Mesenchymal stem cell (in vitro differentiated cells and primary cell): Measurements from ENCODE around the gene FGF14.
A peak's percentile ranks its signal among the peaks of the same experiment; 100 is the strongest.

Source experiments
- DNase-seq: peaks from one replicate; pipeline ENCODE4 v3.0.0-alpha.2; 2013
- H2AFZ ChIP-seq: one replicate; pipeline ENCODE4 v1.6.1; 2013; ENCODE audit warnings: low read depth, mild to moderate bottlenecking, control low read depth, inconsistent platforms, low read length, moderate library complexity
- H2AK5ac ChIP-seq: 2 replicates; pipeline ENCODE4 v1.6.1; 2013; ENCODE audit warnings: low read length, moderate library complexity, mild to moderate bottlenecking, inconsistent platforms; ENCODE audit not compliant: severe bottlenecking
- H2BK120ac ChIP-seq: one replicate; pipeline ENCODE4 v1.6.1; 2013; ENCODE audit warnings: low read depth, mild to moderate bottlenecking, inconsistent platforms, low read length, moderate library complexity
- H2BK12ac ChIP-seq, 2 experiments: one replicate each; pipeline ENCODE4 v1.6.1; 2013; ENCODE audit warnings: inconsistent platforms in 2 of 2, low read length in 2 of 2, mild to moderate bottlenecking in 2 of 2, moderate library complexity in 2 of 2, control low read depth in 1 of 2
- H2BK15ac ChIP-seq: one replicate; pipeline ENCODE4 v1.6.1; 2013; ENCODE audit warnings: mild to moderate bottlenecking, low read depth, inconsistent platforms; ENCODE audit not compliant: poor library complexity, severe bottlenecking
- H2BK5ac ChIP-seq: 2 replicates; pipeline ENCODE4 v1.6.1; 2013; ENCODE audit warnings: low read depth, mild to moderate bottlenecking, low read length, control low read depth, inconsistent platforms; ENCODE audit not compliant: poor library complexity, severe bottlenecking
- H3K14ac ChIP-seq, 2 experiments: one replicate each; pipeline ENCODE4 v1.6.1; 2013; ENCODE audit warnings: inconsistent platforms in 2 of 2, low read length in 2 of 2, control low read depth in 1 of 2, mild to moderate bottlenecking in 1 of 2, moderate library complexity in 1 of 2
- H3K18ac ChIP-seq, 2 experiments: one replicate each; pipeline ENCODE4 v1.6.1; 2013; ENCODE audit warnings: inconsistent platforms in 2 of 2, low read length in 2 of 2, control low read depth in 1 of 2, low read depth in 1 of 2, mild to moderate bottlenecking in 1 of 2
- H3K23ac ChIP-seq, 2 experiments: one replicate each; pipeline ENCODE4 v1.6.1; 2013; ENCODE audit warnings: inconsistent platforms in 2 of 2, low read length in 2 of 2, mild to moderate bottlenecking in 2 of 2, moderate library complexity in 2 of 2, control low read depth in 1 of 2
- H3K27ac ChIP-seq: 2 replicates; pipeline ENCODE4 v1.5.1; 2013; ENCODE audit warnings: mild to moderate bottlenecking, moderate library complexity, low read length, control low read depth, inconsistent platforms; ENCODE audit not compliant: poor library complexity, severe bottlenecking
- H3K27me3 ChIP-seq, 2 experiments: 2 replicates each; pipeline versions ENCODE4 v1.6.1 to v1.7.0; 2013; ENCODE audit warnings: low read length in 2 of 2, mild to moderate bottlenecking in 2 of 2, moderate library complexity in 2 of 2, control low read depth in 1 of 2, inconsistent platforms in 1 of 2; ENCODE audit not compliant: control insufficient read depth in 1 of 2, insufficient read depth in 1 of 2
- H3K36me3 ChIP-seq, 2 experiments: 2 replicates each; pipeline versions ENCODE4 v1.6.1 to v1.7.0; 2013; ENCODE audit warnings: low read length in 2 of 2, control low read depth in 1 of 2, inconsistent platforms in 1 of 2, low read depth in 1 of 2, mild to moderate bottlenecking in 1 of 2; ENCODE audit not compliant: insufficient read depth in 2 of 2, control insufficient read depth in 1 of 2
- H3K4ac ChIP-seq, 2 experiments: one replicate each; pipeline ENCODE4 v1.6.1; 2013; ENCODE audit warnings: inconsistent platforms in 2 of 2, low read length in 2 of 2, mild to moderate bottlenecking in 2 of 2, moderate library complexity in 2 of 2, control low read depth in 1 of 2, low read depth in 1 of 2
- H3K4me1 ChIP-seq: 2 replicates; pipeline ENCODE4 v1.6.1; 2013; ENCODE audit warnings: low read depth, low read length, control low read depth; ENCODE audit not compliant: control insufficient read depth, insufficient read depth
- H3K4me2 ChIP-seq: 2 replicates; pipeline ENCODE4 v1.6.1; 2013; ENCODE audit warnings: low read length, mild to moderate bottlenecking, inconsistent platforms; ENCODE audit not compliant: poor library complexity, severe bottlenecking
- H3K4me3 ChIP-seq, 2 experiments: 2 replicates each; pipeline versions ENCODE4 v1.5.1 to v1.7.0; 2013; ENCODE audit warnings: low read length in 2 of 2, mild to moderate bottlenecking in 2 of 2, control low read depth in 1 of 2, low read depth in 1 of 2; ENCODE audit not compliant: insufficient read depth in 1 of 2
- H3K79me1 ChIP-seq: replicated peaks from 2 replicates; pipeline ENCODE4 v1.6.1; 2013; ENCODE audit warnings: mild to moderate bottlenecking, control low read depth, low read length, inconsistent platforms; ENCODE audit not compliant: poor library complexity, severe bottlenecking
- H3K9ac ChIP-seq: 2 replicates; pipeline ENCODE4 v1.7.0; 2013; ENCODE audit warnings: mild to moderate bottlenecking, low read length, moderate library complexity
- H3K9me3 ChIP-seq: 2 replicates; pipeline ENCODE4 v1.7.0; 2013; ENCODE audit warnings: mild to moderate bottlenecking, low read length; ENCODE audit not compliant: control insufficient read depth
- H4K8ac ChIP-seq: one replicate; pipeline ENCODE4 v1.6.1; 2013; ENCODE audit warnings: inconsistent platforms, mild to moderate bottlenecking, low read length, moderate library complexity
- H4K91ac ChIP-seq: one replicate; pipeline ENCODE4 v1.6.1; 2013; ENCODE audit warnings: mild to moderate bottlenecking, low read length, inconsistent platforms
- WGBS: methylation state at CpG from one replicate; pipeline ENCODE4 v1.1.7; 2013; ENCODE audit warnings: mixed read lengths; 5-methylcytosine and 5-hydroxymethylcytosine counted together

The FGF14 gene

DNA sequence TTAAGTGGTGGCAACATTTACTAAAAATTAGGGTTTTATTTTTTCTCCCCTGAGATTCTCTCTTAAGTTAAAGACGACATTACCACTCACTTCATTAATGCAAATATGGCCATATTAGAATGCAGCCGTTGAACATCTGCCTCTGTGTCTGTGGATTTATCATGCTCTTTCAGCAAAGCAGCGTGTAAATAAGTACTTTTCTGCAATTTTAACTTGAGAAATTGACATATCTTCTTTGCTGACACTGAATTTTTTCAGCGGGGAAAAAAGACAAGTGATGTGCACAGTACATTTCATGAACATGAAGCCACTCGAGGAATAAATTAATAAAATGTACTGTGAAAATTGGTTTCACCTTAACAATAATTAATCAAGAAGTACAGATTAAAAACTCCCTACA, 543.0 kb downstream of the FGF14 start:
- no peak overlapping the region for H3K23ac ChIP-seq
- no peak overlapping the region for H4K91ac ChIP-seq
- H3K14ac ChIP-seq: no peak overlapping the region
- H2AK5ac ChIP-seq: no peak overlapping the region
- H3K36me3 ChIP-seq: no peaks in the 10 kb centered on the region
- H3K18ac ChIP-seq: no peak overlapping the region
- no peak overlapping the region for H2BK5ac ChIP-seq
- H2AFZ ChIP-seq: no peak overlapping the region
- H3K4me1 ChIP-seq: no peaks in the 10 kb centered on the region
- H3K9me3 ChIP-seq: no peaks in the 10 kb centered on the region
- DNase-seq: no peak
- WGBS: 85% methylated on average over 4 of the region's 5 CpGs
- H2BK15ac ChIP-seq: no peak overlapping the region
- H3K4me2 ChIP-seq: no peak overlapping the region
- H2BK12ac ChIP-seq: no peak overlapping the region
- H3K27ac ChIP-seq: no peak overlapping the region
- no peak overlapping the region for H4K8ac ChIP-seq
- no peak overlapping the region for H3K4ac ChIP-seq
- H3K27me3 ChIP-seq: no peaks in the 10 kb centered on the region
- no peak overlapping the region for H2BK120ac ChIP-seq
- no peaks in the 10 kb centered on the region for H3K79me1 ChIP-seq
- H3K9ac ChIP-seq: no peak overlapping the region
- no peak overlapping the region for H3K4me3 ChIP-seq

DNA sequence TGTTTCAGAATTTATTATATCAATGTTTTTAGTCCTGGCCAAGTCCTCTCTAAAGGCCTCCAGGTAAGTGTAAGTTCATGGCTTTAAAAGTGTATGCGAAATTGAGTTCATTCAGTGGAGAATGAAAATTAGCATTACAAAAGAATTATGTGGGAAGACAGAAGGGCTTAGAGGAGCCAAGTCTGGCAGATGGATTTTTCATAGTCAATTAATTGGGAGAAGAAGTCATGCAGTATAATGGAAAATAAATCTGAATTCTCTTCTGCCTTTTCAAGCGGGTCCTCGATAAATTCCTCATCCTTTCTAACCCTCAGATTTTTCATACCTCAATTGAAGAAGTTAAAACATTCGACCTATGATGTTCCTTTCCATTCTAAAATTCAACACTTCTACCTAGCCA, 555.1 kb downstream of the FGF14 start:
- 92% methylated on average over 4 of the region's 4 CpGs for WGBS
- no peak overlapping the region for H3K14ac ChIP-seq

DNA sequence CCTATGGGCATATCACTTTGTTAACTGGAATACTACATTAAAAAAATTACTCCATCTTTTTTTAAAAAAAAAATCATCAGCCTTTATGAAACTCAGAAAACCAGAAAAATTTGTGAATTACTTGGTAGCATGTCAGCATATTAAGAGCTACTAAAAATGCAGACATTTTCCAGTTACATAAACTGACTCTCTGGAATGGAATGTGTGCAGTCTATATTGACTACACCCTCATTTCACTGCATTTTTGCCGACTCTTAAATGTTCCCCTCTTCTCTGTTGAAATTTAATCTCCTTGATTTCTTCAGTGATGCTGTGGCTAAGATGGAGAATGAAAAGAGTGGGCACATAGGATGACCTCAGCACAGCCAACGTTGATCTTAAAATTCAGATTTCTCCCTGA, 555.6 kb downstream of the FGF14 start:
- WGBS: no CpG with 5 or more reads among the region's 2 CpGs
- Histone ChIP-seq H3K4me1 (no peaks in the 10 kb centered on the region), H3K9ac (no peak overlapping the region), H2BK5ac (no peak overlapping the region), H2BK12ac (no peak overlapping the region), H3K27me3 (no peaks in the 10 kb centered on the region), H3K23ac (no peak overlapping the region), H3K18ac (no peak overlapping the region), H3K4me3 (no peak overlapping the region), H3K79me1 (no peaks in the 10 kb centered on the region), H3K4ac (no peak overlapping the region), H3K27ac (no peak overlapping the region), H2BK120ac (no peak overlapping the region), H4K8ac (no peak overlapping the region), H3K14ac (no peak overlapping the region), H4K91ac (no peak overlapping the region), H3K4me2 (no peak overlapping the region), H2BK15ac (no peak overlapping the region), H3K36me3 (no peaks in the 10 kb centered on the region), H3K9me3 (no peaks in the 10 kb centered on the region), H2AFZ (no peak overlapping the region), H2AK5ac (no peak overlapping the region)
- no peak for DNase-seq

More for the DNA sequence above, 555.1 kb downstream of the FGF14 start:
- Histone ChIP-seq H3K4me3 (no peak overlapping the region), H3K9ac (no peak overlapping the region), H3K4me1 (no peaks in the 10 kb centered on the region), H3K79me1 (no peaks in the 10 kb centered on the region), H2BK120ac (no peak overlapping the region), H3K23ac (no peak overlapping the region), H4K8ac (no peak overlapping the region), H3K4ac (no peak overlapping the region), H2BK5ac (no peak overlapping the region), H3K9me3 (no peaks in the 10 kb centered on the region), H3K36me3 (no peaks in the 10 kb centered on the region), H2AK5ac (no peak overlapping the region), H4K91ac (no peak overlapping the region), H3K27me3 (no peaks in the 10 kb centered on the region), H2BK15ac (no peak overlapping the region), H3K27ac (no peak overlapping the region), H2AFZ (no peak overlapping the region), H3K4me2 (no peak overlapping the region), H3K18ac (no peak overlapping the region), H2BK12ac (no peak overlapping the region)
- DNase-seq: no peak

DNA sequence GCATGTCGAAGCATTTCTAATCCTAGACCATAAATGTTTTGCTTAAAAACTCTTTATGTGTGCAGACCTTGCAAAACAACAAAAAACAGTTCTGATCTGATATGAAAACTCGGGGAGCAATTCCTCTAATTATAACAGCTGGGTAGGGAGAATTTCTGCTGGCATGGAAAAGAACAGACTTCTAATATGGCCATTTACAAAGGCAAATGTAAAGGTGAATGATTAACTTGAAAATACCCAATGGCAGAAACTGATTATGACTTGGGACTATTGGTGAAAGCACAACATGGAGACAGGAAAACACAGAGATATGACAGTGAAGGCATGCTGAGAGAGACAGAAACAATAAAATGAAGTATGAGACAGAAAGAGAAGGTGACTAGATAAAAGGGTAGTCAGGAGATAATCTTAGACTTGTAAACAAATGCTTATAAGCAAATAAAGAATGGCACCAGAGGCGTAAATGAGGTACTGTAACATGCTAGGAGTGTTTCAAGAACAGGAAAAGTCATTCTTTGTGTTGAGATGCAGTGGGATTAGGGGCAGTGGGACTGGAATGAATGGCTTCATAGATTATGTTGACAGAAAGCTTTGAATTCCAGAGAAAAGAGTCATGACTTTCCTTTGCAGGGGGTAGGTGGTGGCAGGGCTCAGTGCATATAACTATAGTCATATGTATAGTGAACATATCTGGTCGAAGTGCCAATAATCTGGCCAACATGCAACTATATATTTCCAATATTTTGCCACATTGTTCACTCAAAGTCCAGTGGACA, 556.4 kb downstream of the FGF14 start:
- no peaks in the 10 kb centered on the region for H3K9me3 ChIP-seq
- no peak overlapping the region for H4K91ac ChIP-seq
- no peak overlapping the region for H2AFZ ChIP-seq
- no peak overlapping the region for H3K4me3 ChIP-seq
- no peak overlapping the region for H2BK120ac ChIP-seq
- no peak overlapping the region for H3K14ac ChIP-seq
- no peaks in the 10 kb centered on the region for H3K36me3 ChIP-seq
- H3K18ac ChIP-seq: no peak overlapping the region
- H4K8ac ChIP-seq: no peak overlapping the region
- no peak overlapping the region for H2BK5ac ChIP-seq
- 55% methylated on average over 2 of the region's 4 CpGs for WGBS
- H3K27me3 ChIP-seq: no peaks in the 10 kb centered on the region
- no peak overlapping the region for H2BK15ac ChIP-seq
- H2BK12ac ChIP-seq: no peak overlapping the region
- no peaks in the 10 kb centered on the region for H3K79me1 ChIP-seq
- H3K4me1 ChIP-seq: no peaks in the 10 kb centered on the region
- peak overlapping the region; percentile 28 for H3K4me2 ChIP-seq
- H2AK5ac ChIP-seq: no peak overlapping the region
- H3K4ac ChIP-seq: no peak overlapping the region
- peak overlapping the region; percentile 30 for H3K27ac ChIP-seq
- H3K9ac ChIP-seq: no peak overlapping the region
- H3K23ac ChIP-seq: no peak overlapping the region
- DNase-seq: peak; percentile 4
